ENCODE results near the gene KHSRP.

The KHSRP gene

DNA sequence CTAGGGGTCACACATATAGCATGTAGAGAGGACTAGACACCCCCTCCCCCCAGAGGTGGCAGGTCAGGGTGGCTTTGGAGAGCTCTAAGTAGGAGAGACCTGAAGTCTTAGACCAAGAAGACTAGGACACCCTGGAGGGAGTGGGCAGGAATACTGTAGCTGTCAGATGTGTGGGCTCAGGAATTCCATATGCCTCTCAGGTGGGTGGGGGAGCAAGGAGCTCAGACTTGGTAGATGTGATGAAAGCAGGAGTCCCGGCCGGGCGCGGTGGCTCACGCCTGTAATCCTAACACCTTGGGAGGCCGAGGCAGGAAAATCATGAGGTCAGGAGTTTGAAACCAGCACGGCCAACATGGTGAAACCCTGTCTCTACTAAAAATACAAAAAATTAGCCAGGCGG lies 41.1 kb upstream of the KHSRP start:
- peak overlapping the region; percentile 98 for H3K27ac ChIP-seq
- TF ChIP-seq ZFX (IDR thresholded peaks at IDR 0.05; ENCODE audit: borderline replicate concordance) = no peak
- TF ChIP-seq, protein P1, sequence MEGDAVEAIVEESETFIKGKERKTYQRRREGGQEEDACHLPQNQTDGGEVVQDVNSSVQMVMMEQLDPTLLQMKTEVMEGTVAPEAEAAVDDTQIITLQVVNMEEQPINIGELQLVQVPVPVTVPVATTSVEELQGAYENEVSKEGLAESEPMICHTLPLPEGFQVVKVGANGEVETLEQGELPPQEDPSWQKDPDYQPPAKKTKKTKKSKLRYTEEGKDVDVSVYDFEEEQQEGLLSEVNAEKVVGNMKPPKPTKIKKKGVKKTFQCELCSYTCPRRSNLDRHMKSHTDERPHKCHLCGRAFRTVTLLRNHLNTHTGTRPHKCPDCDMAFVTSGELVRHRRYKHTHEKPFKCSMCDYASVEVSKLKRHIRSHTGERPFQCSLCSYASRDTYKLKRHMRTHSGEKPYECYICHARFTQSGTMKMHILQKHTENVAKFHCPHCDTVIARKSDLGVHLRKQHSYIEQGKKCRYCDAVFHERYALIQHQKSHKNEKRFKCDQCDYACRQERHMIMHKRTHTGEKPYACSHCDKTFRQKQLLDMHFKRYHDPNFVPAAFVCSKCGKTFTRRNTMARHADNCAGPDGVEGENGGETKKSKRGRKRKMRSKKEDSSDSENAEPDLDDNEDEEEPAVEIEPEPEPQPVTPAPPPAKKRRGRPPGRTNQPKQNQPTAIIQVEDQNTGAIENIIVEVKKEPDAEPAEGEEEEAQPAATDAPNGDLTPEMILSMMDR (IDR thresholded peaks at IDR 0.05) = no peak

DNA sequence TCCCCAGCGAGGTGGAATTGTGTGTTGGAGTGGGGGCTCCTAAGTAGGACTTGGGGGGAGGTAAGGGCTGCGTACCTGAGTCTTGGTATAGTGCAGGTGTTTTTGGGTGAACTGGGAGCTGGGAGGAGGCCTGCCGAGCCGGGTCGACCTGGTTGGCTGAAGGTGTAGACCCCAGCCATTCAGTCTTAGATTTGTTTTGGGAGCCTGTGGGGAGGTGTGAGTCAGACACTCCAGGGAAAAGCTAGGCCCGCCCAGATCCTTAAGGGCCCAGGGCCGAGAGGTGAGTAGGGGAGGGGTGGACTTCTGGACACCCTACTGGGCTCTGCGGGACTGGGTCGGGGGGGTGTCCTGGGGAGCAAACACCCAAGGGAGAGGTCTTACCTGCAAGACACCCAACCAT lies 40.4 kb upstream of the KHSRP start:
- H3K27ac ChIP-seq = peak overlapping the region; percentile 98
- TF ChIP-seq, protein P1 (IDR thresholded peaks at IDR 0.05) = no peak
- TF ChIP-seq ZFX (IDR thresholded peaks at IDR 0.05; ENCODE audit: borderline replicate concordance) = no peak

DNA sequence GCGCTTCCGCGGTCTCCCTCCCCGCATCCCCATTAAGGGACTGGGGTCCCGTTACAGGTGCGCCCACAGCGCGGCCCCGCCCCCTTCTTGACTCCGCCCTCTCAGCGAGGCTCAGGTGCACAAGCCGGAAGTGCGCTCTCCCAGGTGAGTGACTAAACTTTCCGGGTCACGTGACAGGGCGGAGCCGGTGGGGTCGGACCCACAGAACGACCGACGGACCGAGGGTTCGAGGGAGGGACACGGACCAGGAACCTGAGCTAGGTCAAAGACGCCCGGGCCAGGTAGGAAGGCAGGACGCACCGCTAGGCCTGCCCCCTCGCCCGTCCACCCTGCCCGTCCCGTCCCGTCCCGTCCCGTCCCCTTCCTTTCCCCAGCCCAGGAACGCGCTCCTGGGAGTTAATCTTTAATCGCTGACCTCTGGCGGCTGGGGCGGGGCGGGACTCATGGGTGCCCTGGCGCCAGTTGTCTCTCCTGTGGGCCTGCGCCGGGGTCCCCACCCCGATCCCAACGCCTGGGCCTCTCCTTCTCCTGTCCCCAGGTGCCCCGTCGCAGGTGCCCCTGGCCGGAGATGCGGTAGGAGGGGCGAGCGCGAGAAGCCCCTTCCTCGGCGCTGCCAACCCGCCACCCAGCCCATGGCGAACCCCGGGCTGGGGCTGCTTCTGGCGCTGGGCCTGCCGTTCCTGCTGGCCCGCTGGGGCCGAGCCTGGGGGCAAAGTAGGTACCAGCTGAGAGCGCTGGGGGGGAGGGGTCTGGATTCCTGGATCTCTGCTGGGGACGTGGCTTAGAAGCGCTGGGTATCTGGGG lies 39.7 kb upstream of the KHSRP start, which contains the start of gene CRB3:
Gene CRB3, plus strand, starts transcription at position 202 of the 804 bp plus-strand sequence. Its CDS starts 431 bp downstream, at position 633.
- peak within 1 kb of the TSS; percentile 98 for H3K27ac ChIP-seq
- no peak for TF ChIP-seq ZFX (IDR thresholded peaks at IDR 0.05; ENCODE audit: borderline replicate concordance)
- TF ChIP-seq, protein P1 (IDR thresholded peaks at IDR 0.05) = no peak

DNA sequence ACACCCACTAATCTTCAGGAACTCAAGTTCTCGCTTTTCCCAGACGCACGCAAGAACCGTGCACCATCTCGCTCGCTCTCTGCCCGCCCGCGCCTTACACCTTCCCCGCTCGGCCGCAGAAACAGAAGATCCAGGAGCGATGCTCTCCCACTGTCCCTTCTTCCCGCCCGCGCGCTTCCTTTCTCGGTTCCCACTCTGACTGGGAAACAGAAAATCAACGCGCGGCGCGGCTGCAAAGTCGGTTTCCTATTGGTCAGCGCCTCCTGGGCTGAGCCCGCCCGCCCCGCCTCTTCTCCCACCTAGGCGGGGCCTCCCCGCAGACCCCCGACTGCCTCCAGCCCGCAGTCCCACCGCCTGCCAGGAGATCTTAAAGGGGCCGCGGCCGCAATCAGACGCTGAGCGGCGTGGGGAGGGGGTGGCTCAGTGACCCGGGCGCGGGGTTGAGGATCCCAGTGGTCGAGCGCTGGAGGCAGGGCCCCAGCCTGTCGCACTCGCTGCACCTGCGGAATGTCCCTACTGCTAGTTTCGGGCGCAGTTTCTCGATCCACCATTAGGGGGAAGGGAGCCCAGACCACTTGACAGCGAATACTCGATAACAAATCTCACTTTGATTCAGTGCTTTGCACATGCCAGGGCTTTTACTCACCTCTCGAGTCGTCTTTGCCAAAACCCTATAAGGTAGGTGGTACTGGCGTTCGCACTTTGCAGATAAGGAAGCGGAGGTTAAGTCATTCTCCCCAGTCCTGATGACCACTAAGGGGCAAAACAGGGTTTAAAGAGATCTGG lies 35.7 kb upstream of the KHSRP start:
- H3K27ac ChIP-seq = peak overlapping the region; percentile 75

DNA sequence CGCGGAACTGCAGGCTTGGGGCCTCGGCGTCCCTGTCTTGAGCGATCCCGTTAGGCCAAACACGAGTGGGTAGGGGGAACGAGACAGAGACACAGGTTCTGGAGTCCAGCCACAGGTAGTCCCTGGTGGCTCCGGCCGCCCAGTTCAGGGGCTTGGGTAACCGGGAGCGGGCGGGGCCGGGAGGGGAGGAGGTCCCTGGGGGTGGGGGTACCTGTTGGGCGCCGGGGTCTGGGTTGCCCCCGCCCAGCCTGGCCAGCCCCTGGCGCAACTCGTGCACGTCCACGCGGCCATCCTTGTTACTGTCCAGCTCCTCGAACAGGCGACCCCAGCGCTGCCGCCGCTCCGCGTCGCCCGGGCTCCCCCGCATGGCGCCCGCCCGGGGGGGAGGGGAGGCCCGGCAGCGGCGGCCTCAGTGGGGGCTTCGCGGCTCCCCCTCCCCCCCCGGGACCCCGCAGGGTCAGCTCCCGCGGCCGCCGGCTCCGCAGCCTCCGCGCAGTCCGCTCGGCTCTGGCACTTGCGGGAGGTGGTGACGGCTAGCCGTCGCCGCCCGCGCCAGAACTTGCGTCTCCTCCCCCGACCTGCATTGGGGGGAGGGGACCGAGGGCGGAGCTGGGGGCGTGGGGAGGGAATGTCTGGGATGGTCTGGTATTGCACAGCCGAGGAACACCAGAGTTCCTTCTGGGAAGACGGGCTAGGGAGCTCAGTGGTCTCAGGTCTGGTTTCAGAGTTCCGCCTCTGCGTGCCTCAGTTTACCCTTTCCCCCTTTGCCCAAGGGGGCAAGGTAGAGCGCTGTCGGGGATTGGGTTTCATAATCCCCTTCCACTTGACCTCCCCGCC lies 34.9 kb upstream of the KHSRP start, which contains the start of gene SLC25A23:
Gene SLC25A23, minus strand, starts transcription at position 531 of the 837 bp plus-strand sequence. Its CDS starts 164 bp downstream, at position 367.
- TF ChIP-seq ZFX (IDR thresholded peaks at IDR 0.05; ENCODE audit: borderline replicate concordance) = no peak
- TF ChIP-seq, protein P1 (IDR thresholded peaks at IDR 0.05) = no peak
- H3K27ac ChIP-seq = peak within 1 kb of the TSS; percentile 75

More for the DNA sequence above, 35.7 kb upstream of the KHSRP start:
- no peak for TF ChIP-seq ZFX (IDR thresholded peaks at IDR 0.05; ENCODE audit: borderline replicate concordance)
- TF ChIP-seq, protein P1 (IDR thresholded peaks at IDR 0.05) = peak; percentile 58

DNA sequence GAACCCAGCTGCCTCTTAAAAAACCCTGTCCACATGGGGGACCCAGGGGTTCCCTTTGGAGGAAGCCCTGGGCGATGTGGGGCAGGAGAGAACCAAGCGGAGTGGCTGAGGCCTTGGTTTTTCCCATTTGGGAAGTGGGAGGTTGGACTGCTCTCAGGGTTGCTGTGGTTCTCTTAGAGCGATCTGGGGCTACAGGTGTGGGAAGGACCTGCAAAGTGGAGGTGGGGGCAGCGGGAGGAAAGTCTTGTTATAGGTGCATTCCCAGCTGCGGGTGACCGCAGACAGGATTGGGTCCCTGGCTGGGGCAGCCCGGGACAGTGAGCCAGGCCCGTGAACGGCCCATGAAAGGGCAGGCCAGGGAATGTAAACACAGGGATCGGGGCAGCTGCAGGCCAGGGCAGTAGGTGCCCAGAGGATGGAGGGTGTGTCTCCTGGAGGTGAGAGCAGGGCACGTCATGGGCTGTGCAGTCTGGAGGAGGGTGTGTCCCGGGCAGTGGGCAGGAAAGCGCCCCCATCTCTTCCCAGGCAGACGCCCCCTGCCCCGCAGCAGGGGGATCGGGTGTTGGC lies 34.2 kb upstream of the KHSRP start:
- H3K27ac ChIP-seq = peak overlapping the region; percentile 75
- no peak for TF ChIP-seq ZFX (IDR thresholded peaks at IDR 0.05; ENCODE audit: borderline replicate concordance)
- TF ChIP-seq, protein P1 (IDR thresholded peaks at IDR 0.05) = no peak
